ENCODE measurements around the gene REPIN1.

The REPIN1 gene

DNA sequence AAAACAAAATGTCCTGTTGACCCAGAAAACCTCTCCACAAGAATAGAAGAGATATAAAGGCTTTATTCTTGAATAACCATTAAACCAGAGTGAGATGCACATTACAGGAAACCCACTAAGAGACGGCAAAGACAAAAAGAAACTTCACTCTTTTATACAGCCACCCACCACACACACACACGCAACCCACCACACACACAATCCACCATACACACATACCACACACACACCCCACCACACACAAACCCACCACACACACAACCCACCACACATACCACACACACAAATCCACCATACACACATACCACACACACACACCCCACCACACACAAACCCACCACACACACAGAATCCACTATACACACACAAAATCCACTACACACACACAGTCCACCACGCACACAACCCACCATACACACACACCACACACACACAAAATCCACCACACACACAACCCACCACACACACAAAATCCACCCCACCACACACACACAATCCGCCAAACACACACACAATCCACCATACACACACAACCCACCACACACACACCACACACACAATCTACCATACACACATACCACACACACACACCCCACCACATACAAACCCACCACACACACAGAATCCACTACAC lies 9.5 kb upstream of the REPIN1 start:
- TF ChIP-seq, protein P1, sequence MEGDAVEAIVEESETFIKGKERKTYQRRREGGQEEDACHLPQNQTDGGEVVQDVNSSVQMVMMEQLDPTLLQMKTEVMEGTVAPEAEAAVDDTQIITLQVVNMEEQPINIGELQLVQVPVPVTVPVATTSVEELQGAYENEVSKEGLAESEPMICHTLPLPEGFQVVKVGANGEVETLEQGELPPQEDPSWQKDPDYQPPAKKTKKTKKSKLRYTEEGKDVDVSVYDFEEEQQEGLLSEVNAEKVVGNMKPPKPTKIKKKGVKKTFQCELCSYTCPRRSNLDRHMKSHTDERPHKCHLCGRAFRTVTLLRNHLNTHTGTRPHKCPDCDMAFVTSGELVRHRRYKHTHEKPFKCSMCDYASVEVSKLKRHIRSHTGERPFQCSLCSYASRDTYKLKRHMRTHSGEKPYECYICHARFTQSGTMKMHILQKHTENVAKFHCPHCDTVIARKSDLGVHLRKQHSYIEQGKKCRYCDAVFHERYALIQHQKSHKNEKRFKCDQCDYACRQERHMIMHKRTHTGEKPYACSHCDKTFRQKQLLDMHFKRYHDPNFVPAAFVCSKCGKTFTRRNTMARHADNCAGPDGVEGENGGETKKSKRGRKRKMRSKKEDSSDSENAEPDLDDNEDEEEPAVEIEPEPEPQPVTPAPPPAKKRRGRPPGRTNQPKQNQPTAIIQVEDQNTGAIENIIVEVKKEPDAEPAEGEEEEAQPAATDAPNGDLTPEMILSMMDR (IDR thresholded peaks at IDR 0.05; ENCODE audit: low read length, missing control alignments): no peak
- H3K4me3 ChIP-seq (replicated peaks; ENCODE audit: low read depth, low read length): no peak overlapping the region
- DNase-seq (ENCODE audit: low read depth): no peak

DNA sequence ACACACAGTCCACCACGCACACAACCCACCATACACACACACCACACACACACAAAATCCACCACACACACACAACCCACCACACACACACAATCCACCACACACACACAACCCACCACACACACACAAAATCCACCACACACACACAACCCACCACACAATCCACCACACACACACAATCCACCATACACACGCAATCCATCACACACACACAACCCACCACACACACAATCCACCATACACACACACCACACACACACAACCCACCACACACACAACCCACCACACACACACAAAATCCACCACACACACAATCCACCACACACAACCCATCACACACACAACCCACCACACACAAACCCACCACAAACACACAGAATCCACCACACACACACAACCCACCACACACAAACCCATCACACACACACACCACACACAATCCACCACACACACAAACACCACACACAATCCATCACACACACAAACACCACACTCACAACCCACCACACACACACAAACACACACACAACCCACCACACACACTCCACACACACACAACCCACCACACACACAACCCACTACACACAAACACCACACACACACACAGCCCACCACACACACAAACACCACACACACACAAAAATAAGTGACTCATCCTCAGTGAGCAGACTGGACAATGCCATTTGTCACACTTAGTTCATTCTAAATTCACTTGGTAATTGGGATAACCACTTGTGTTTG lies 8.8 kb upstream of the REPIN1 start:
- no peak overlapping the region for H3K4me3 ChIP-seq (replicated peaks; ENCODE audit: low read depth, low read length)
- no peak for DNase-seq (ENCODE audit: low read depth)
- TF ChIP-seq, protein P1 (IDR thresholded peaks at IDR 0.05; ENCODE audit: low read length, missing control alignments): no peak

DNA sequence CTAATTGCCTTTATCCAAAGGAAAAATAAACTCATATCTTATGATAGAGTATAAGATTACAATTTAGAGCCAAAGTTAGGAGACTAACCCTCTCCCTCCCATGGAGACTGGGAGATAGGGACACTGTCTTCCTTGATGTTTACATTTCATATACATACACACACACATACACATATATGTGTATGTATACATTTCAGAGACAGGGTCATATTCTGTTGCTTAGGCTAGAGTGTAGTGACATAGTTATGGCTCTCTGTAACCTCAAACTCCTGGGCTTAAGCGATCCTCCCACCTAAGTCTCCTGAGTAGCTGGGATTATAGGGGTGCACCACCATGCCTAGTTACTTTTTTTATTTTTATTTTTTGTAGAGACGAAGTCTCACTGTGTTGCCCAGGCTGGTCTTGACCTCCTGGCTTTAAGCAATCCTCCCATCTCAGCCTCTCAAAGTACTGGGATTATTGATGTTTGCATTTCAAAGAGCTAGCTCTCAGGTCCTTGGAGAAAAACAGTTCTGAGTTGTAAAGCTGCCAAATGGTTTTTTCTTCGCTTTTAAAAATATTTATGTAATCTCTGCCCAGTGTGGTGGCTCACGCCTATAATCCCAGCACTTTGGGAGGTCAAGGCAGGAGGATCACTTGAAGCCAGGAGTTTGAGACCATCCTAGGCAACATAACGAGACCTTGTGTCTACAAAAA lies 8.1 kb upstream of the REPIN1 start:
- no peak for DNase-seq (ENCODE audit: low read depth)
- no peak overlapping the region for H3K4me3 ChIP-seq (replicated peaks; ENCODE audit: low read depth, low read length)
- TF ChIP-seq, protein P1 (IDR thresholded peaks at IDR 0.05; ENCODE audit: low read length, missing control alignments): no peak

DNA sequence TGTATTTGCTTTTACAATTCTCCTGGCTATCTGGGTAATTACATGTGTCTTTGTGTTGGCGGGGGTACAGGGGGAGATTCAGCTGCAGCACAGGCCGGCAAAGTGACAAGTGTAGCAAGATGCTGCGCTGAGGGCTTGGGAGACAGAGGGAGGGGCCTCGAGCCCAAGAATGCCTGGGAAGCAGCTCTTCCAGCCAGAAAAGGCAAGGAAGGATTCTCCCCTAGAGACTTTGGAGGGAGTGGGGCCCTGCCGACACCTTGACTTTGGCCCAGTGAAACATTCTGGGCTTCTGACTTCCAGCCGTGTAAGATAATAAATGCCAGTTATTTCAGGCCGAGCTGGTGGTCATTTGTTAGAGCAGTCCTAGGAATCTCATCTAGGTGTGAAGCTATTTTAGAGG lies 7.2 kb upstream of the REPIN1 start:
- H3K4me3 ChIP-seq (replicated peaks; ENCODE audit: low read depth, low read length): no peak overlapping the region
- TF ChIP-seq, protein P1 (IDR thresholded peaks at IDR 0.05; ENCODE audit: low read length, missing control alignments): no peak

DNA sequence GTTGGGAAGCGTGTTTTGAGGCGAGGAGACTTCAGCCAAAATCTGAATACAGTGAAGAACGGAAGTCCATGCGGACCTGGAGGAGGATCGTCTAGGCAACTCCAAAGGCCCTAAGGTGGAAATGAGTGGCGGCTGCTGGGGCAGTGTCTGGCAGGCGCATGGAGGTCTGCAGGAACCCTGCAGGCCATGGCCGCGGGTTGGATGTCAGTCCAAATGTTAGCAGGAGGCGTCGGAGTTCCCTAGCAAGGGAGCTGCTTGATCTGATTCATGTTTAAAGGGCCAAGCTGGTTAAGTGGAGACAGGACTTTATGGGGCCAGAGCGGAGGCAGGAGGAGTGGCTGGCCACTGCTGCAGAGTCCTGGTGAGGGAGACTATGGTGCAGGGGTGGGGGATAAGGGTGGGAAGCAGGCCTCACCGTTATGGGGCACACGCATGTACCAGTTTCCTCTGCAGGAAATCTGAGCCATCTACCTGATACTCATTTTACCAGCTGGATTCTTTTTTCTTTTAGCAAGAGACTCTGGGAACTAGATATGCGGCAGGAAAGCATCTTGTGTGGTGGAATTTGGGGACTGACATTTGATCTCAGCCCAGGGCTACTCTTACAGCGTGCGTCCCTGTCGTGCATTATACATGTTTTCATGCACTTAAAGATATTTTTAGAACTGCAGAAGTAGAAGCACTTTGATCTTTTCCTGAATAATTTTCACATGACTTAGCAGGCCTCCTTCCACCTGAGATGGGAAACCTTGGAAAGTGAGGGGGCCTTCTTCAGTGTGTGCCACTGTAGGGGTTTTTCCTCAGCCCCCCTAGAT lies 6.6 kb upstream of the REPIN1 start:
- H3K4me3 ChIP-seq (replicated peaks; ENCODE audit: low read depth, low read length): no peak overlapping the region
- TF ChIP-seq, protein P1 (IDR thresholded peaks at IDR 0.05; ENCODE audit: low read length, missing control alignments): no peak
- DNase-seq (ENCODE audit: low read depth): no peak

More for the DNA sequence above, 7.2 kb upstream of the REPIN1 start:
- no peak for DNase-seq (ENCODE audit: low read depth)

DNA sequence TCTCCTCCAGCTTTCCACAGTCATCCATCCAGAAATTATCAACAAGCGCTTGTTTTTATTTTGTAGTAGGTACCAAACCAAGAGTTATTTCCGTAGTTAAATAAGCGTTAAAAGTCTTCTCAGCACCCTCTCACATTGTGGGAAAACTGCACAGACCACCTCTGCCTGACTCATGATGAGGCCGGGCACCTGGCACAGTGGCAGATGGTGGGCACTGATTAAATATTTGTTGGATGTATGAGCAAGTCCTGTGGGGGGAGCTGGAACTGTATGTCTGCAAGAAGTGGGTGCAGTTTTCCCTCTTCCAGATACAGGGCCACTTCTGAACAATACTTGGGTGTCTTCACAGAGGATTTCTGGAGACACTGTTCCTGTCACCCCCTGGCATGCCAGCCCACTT lies 5.3 kb upstream of the REPIN1 start:
- TF ChIP-seq, protein P1 (IDR thresholded peaks at IDR 0.05; ENCODE audit: low read length, missing control alignments): no peak
- no peak overlapping the region for H3K4me3 ChIP-seq (replicated peaks; ENCODE audit: low read depth, low read length)
- DNase-seq (ENCODE audit: low read depth): no peak

Data from fibroblast of pulmonary artery (primary cell).